Medulla oblongata (tissue), 1 donor: Measurements from ENCODE around the gene OSBPL5.

ENCODE experiments used
- DNase-seq: peaks from one replicate; pipeline ENCODE4 v3.0.0-alpha.2; 2015; ENCODE audit errors: extremely low spot score

OSBPL5 gene

DNA sequence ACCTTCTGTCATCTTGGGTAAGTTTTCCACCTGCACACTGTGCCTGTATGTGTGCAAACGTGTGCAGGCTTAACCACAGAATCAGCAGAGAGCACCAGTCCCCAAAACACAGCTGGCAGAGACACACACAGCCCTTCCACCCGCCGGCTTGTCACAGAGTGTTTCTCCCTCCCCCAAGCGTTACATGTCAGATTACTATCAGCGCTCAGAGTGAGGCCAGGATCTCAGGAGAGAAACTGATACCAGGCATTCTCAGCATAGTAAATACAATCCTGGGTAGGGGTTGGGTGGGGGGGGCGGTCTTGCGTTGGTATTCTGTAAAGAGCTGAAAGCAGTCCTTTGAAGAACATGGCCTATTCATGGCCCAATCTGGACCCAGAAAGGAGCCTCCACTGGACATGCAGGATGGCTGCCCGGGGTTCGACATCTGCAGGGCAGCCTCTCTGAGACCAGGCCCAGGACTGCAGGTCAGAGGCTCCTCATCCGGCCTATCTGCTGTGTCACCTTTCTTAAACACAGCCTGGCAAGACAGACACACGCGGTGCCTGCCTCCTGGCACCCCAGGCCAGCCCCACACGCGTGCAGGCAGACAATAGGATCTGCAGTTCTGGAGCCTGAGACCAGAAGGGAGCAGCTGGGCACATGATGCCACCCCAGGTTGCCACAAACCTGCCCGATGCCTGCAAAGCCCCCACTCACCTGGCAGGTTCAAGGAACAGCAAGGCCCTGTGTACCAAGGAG lies 1.7 kb downstream of the OSBPL5 start:
- DNase-seq = peak; percentile 44

- peak; percentile 78 for DNase-seq
Measured at GRCh38 chr11:3162410-3163240, 2.5 kb downstream of the OSBPL5 start.

- DNase-seq = no peak
Measured at GRCh38 chr11:3161720-3162409, 3.2 kb downstream of the OSBPL5 start.

DNA sequence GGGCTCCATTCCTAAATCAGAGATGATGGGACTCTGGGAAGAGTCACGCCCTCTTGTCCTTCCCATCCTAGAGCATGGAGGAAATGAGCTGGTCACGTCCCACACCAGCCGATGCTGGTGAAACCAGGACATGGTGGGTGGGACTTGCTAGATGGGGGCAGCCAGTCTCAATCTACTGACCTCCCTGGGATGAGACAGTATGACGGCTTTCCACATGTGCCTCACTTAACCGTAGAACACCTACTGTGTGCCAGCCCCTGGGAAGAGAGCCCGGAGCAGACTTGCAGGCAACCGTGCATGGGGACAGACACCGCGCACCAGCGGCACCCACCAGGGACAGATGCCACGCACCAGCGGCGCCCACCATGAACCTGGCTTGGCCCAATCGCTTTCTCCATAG lies 3.8 kb downstream of the OSBPL5 start:
- peak; percentile 17 for DNase-seq

DNA sequence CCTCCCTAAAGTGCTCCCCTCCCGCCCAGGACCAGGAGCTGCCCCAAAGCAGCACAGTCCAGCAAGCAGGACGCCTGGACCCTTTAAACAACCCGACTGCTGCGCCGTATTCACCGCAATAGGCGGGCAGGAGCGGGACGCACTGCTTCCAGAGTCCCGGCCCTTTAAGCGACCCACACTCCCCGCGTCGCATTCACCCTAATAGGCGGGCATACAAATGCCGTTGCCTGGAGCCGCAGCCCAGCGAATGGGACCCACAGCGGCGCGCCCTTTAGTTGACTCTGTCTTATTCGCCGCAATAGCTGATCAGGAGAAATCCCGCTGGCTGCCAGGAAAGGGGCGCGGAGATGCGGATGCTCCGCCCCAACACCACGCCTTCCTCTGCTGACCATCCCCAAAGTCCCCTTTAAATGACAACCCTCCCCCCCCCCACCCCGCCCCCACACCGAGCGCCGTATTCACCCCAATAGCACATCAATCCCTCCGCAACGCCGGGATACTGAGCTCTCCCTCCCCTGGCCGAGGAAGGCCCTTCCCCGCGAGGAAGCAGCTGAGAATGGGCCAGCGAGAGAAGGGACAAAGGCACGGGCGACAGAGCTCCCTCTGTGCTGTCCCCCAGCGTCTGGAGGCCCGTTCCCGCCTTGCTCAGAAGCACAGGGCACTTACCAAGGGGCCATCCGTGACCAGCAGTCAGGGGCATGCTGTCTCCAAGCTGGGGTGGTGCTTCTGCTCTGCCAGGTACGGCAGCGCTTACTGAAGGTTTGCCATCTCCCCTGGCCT lies 4.7 kb downstream of the OSBPL5 start:
- DNase-seq = peak; percentile 93

- DNase-seq = peak; percentile 27
Measured at GRCh38 chr11:3159296-3160190, 5.6 kb downstream of the OSBPL5 start.

- no peak for DNase-seq
Measured at GRCh38 chr11:3158821-3159220, 6.3 kb downstream of the OSBPL5 start.

- DNase-seq = no peak
Measured at GRCh38 chr11:3158131-3158591, 6.9 kb downstream of the OSBPL5 start.

DNA sequence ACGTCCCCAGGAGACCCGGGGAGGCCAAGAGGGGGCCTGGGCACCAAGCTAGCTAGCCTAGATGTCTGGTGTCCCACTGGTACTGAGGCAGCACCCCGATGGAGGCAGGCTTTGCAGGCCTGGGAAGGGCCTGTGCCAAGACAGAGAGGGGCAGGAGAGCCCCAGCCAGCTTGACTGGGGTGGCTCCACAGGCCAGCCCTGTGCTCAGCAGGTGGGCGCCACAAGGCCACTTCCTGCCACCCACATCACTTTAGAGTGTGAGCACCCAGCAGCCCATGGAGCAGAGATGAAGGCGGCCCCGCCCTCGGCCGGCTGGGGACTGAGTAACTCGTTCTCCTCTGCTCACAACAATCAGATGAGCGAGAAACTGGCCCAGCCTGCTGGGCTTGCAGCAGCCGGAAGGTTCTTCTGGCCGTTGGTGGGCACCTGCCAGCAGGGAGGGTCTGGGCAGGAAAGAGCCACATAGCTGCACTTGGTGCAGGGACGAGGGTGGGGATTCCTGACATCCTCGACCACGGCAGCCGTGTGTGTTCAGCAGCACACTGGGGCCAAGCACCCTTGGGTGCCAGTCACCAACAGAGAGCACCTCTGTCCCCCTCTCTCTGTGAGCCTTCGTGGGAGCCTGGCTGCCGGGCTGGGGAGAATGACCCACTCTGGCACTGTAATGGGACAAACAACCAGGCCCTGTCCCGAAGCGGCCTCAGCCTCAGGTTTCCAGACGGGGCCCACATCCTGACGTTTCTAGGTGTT lies 7.6 kb downstream of the OSBPL5 start:
- DNase-seq = no peak

- no peak for DNase-seq
Measured at GRCh38 chr11:3156661-3157311, 8.3 kb downstream of the OSBPL5 start.

DNA sequence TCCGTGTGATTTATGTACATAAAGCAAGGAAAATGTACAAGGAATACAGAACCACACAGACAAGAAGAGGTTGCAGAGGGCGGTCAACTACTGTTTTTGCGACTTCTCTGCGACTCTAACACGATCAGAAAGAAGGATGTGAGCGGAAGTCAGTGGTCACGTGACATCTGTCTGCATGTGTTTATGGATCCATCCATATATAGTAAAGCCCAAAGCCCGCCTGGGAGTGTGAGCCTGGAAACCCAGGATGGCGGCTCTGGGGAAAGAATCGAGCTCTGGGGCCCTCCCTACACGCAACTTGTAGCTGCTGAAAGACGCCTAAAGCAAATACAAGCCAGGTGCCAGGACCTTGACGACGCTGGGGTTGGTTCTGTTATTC lies 8.8 kb downstream of the OSBPL5 start:
- no peak for DNase-seq

- DNase-seq = no peak
Measured at GRCh38 chr11:3155691-3156258, 9.3 kb downstream of the OSBPL5 start.

DNA sequence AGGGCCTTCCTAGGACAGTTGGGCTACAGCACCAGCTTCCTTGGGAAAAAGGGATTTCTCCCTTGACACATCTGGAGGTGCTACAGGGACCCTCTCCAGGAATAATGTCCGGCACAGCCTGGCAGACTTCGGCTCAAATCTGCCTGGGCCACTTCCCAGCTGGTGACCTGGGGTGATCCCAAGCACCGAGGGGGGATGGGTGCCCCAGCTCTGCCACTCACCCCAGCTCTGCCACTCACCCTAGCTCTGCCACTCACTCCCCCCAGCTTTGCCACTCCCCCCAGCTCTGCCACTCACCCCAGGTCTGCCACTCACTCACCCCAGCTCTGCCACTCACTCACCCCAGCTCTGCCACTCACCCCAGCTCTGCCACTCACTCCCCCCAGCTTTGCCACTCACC lies 9.9 kb downstream of the OSBPL5 start:
- DNase-seq = no peak

- no peak for DNase-seq
Measured at GRCh38 chr11:3154001-3154599, 11.0 kb downstream of the OSBPL5 start.

- peak; percentile 63 for DNase-seq
Measured at GRCh38 chr11:3153291-3153861, 11.7 kb downstream of the OSBPL5 start.

- no peak for DNase-seq
Measured at GRCh38 chr11:3152471-3153110, 12.5 kb downstream of the OSBPL5 start.

DNA sequence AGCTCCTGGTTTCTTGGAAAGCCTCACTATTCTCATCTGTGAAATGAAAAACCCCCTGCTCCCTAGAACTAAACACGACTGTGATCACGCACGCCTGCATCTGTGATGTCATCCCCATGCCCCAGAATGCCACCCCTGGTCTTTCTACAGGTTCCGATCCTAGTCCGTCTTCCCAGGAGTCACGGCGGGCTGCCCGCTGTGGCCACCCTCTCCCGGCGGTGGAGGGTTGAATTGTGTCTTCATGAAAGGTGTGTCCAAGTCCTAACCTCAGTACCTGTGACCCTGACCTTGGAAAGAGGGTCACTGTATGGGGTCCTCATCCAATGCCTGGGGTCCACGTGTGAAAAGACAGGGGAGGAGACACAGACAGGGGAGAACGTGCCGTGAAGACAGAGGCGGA lies 14.4 kb downstream of the OSBPL5 start:
- DNase-seq = no peak

DNA sequence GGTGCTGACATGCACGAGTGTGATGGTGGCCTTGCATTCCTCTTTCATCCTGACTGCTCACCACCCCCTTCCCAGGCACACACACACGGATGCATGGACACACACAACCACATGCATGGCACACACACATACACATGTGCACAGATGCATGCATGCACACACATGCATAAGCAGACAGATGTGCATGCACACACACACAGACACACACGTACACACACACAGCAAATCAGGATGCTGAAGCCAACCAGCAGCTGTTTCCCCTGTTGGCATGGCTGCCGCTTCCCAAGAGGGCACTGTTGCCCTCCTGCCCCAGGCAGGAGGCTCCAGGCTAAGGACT lies 15.3 kb downstream of the OSBPL5 start:
- no peak for DNase-seq
